Gastrocnemius medialis (tissue), 4 donors: ENCODE data around the gene ZBTB43. TPM values are rescaled to one million over a fixed set of nuclear protein-coding genes. Genes with fewer than 3 reads are reported as not detected.
"Not testable (repeated sequence)": the region's sequence is repeated elsewhere in the genome, so short reads cannot be mapped to it uniquely, and the experiment has no call there.

Source experiments
- ATAC-seq, 2 donors: fragments of 150-250 bp; one replicate each; pipeline ENCODE4 v1.9.1; 2016
- DNase-seq, 2 donors: peaks; one replicate each; pipeline ENCODE4 v3.0.0-alpha.2; 2019
- H3K27ac ChIP-seq, 4 donors: fragments of 200-600 bp; sonication (generic); 1 replicate in 1 of 4; 2 replicates in 3 of 4; pipeline ENCODE4 v1.5.1; 2016 to 2018; ENCODE audit warnings: mild to moderate bottlenecking in 2 of 4, moderate library complexity in 1 of 4
- H3K27me3 ChIP-seq, 3 donors: fragments of 200-600 bp; sonication (generic) in 2 of 3; 1 replicate in 1 of 3; 2 replicates in 2 of 3; pipeline versions ENCODE4 v1.5.1 to v1.6.0; 2016 to 2019; ENCODE audit warnings: mild to moderate bottlenecking in 1 of 3, moderate library complexity in 1 of 3
- H3K36me3 ChIP-seq, 2 donors: fragments of 200-600 bp; sonication (generic) in 1 of 2; one replicate each; pipeline ENCODE4 v1.5.1; 2017 to 2018
- H3K4me1 ChIP-seq, 2 donors: fragments of 200-600 bp; sonication (generic) in 1 of 2; one replicate each; pipeline ENCODE4 v1.5.1; 2016 to 2017; ENCODE audit warnings: mild to moderate bottlenecking in 2 of 2
- H3K4me3 ChIP-seq, 4 donors: fragments of 200-600 bp; sonication (generic) in 3 of 4; 1 replicate in 1 of 4; 2 replicates in 3 of 4; pipeline ENCODE4 v1.5.1; 2016 to 2019; ENCODE audit warnings: mild to moderate bottlenecking in 2 of 4
- H3K9me3 ChIP-seq, 3 donors: fragments of 200-600 bp; sonication (generic) in 2 of 3; 1 replicate in 1 of 3; 2 replicates in 2 of 3; pipeline ENCODE4 v1.5.1; 2016 to 2019
- CTCF ChIP-seq, 5 experiments: fragments of 450-650 bp in 3 of 5; fragments of 200-600 bp in 2 of 5; sonication (generic) in 2 of 5; IDR thresholded peaks in 4 of 5; conservative IDR thresholded peaks in 1 of 5; 1 replicate in 4 of 5; 2 replicates in 1 of 5; pipeline ENCODE4 v1.5.1; 2016 to 2019; ENCODE audit warnings: antibody characterized with exemption in 5 of 5, mild to moderate bottlenecking in 3 of 5, moderate library complexity in 3 of 5
- POLR2A ChIP-seq, 2 donors: fragments of 450-650 bp; IDR thresholded peaks; one replicate each; pipeline ENCODE4 v1.6.1; 2017; ENCODE audit warnings: antibody characterized with exemption in 2 of 2, mild to moderate bottlenecking in 2 of 2, moderate library complexity in 2 of 2
- in situ Hi-C, 4 donors: fragments of 200-750 bp; cut with MboI; loops; one replicate each; pipeline versions ENCODE4 v1.15.0 to v1.8.0; 2017; ENCODE audit warnings: low sequenced_read_pairs in 4 of 4
- intact Hi-C: fragments of 100-400 bp; cut with DNase I; formaldehyde crosslinking; loops from one replicate; pipeline ENCODE4 v1.15.1; 2023; ENCODE audit warnings: low total_unique reads
- total RNA-seq, 4 donors: library from RNA; depleted of rRNA; stranded (reverse); fragments of >200 nt; gene quantifications; one replicate each; pipeline versions ENCODE4 v1.1.0 to v1.2.3, GENCODE V29; 2016

Gene ZBTB43
- total RNA-seq, 4 donors from 2014 or later = 44.9 to 65.2 (median 60.0) TPM

- no peak overlapping the region for H3K27ac ChIP-seq
- H3K27me3 ChIP-seq = peaks cover 12 to 15% (median 14%) of the 10 kb centered on the region in 3 donors
- H3K36me3 ChIP-seq = no peaks in the 10 kb centered on the region
- in situ Hi-C loops (loop anchor here in 2 of 4 donors (5.0 to 10.0 kb wide), 2 partner anchors 61 to 69 kb away; no protein-coding TSS in a partner anchor), intact Hi-C loops (no loop called here)
- ATAC-seq (no peak), DNase-seq (no peak)
- H3K4me3 ChIP-seq = no peak overlapping the region
- TF ChIP-seq CTCF (IDR thresholded peaks at IDR 0.05 in 4 of 5, conservative IDR thresholded peaks at IDR 0.05 in 1 of 5) (no peak), POLR2A (IDR thresholded peaks at IDR 0.05) (no peak)
- no peaks in the 10 kb centered on the region for H3K9me3 ChIP-seq
- no peaks in the 10 kb centered on the region for H3K4me1 ChIP-seq
Observed at GRCh38 chr9:126775926-126776325, 28.9 kb upstream of the ZBTB43 start.

- in situ Hi-C loops = loop anchor here in 2 of 4 donors (5.0 to 10.0 kb wide), 2 partner anchors 63 to 70 kb away; no protein-coding TSS in a partner anchor
- TF ChIP-seq CTCF (IDR thresholded peaks at IDR 0.05 in 4 of 5, conservative IDR thresholded peaks at IDR 0.05 in 1 of 5) = no peak
- TF ChIP-seq POLR2A (IDR thresholded peaks at IDR 0.05) = no peak
- H3K36me3 ChIP-seq = no peaks in the 10 kb centered on the region
- intact Hi-C loops = no loop called here
- H3K27ac ChIP-seq = no peak overlapping the region
- peaks cover 10 to 17% (median 14%) of the 10 kb centered on the region in 3 donors for H3K27me3 ChIP-seq
- no peak for ATAC-seq
- no peak for DNase-seq
- H3K4me3 ChIP-seq = no peak overlapping the region
- no peaks in the 10 kb centered on the region for H3K4me1 ChIP-seq
- no peaks in the 10 kb centered on the region for H3K9me3 ChIP-seq
Observed at GRCh38 chr9:126777733-126778132, 27.1 kb upstream of the ZBTB43 start.

DNA sequence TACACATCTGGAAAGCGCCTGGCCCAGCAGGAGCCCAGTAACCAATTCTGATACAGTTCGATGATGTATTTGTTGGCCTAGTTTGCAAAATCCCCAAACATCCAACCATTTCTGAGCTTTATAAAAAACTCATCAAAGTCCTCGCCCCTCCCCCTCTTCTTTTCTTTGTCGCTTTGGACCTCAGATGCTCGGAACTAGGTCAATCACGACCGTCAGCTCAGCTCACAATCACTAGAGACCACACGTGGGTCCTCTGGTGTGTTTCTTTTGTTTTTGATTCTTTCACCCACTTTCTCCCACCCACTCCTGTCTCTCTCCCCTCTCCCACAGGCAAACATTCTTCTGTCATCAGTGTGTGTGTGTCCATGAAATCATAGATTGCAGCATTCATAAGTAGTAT is 26.7 kb upstream of the ZBTB43 start:
- H3K36me3 ChIP-seq = no peaks in the 10 kb centered on the region
- no peak overlapping the region for H3K4me3 ChIP-seq
- ATAC-seq (no peak), DNase-seq (no peak)
- intact Hi-C loops (no loop called here), in situ Hi-C loops (loop anchor here in 2 of 4 donors (5.0 to 10.0 kb wide), 2 partner anchors 63 to 71 kb away; no protein-coding TSS in a partner anchor)
- H3K4me1 ChIP-seq = peaks cover 0 to under 1% of the 10 kb centered on the region in 2 donors
- no peaks in the 10 kb centered on the region for H3K9me3 ChIP-seq
- TF ChIP-seq CTCF (IDR thresholded peaks at IDR 0.05 in 4 of 5, conservative IDR thresholded peaks at IDR 0.05 in 1 of 5) (no peak), POLR2A (IDR thresholded peaks at IDR 0.05) (no peak)
- peaks cover 10 to 17% (median 14%) of the 10 kb centered on the region in 3 donors for H3K27me3 ChIP-seq
- no peak overlapping the region for H3K27ac ChIP-seq

DNA sequence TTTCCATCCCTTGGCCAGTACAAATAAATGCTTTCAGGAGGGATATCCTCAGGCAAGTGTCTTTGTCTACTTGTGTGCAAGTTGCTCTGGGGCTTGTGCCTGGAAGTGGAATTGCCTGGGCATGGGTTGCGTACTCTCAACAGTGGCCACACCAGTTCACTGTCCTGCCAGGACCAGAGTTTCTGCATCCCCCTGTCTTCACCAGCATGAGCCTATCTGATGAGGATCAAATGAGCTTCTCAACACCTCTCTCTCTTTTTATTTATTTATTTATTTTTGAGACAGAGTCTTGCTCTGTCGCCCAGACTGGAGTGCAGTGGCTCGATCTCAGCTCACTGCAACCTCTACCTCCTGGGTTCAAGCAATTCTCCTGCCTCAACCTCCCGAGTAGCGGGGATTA is 26.1 kb upstream of the ZBTB43 start:
- ATAC-seq, H3K9me3 ChIP-seq, H3K36me3 ChIP-seq, intact Hi-C loops, H3K4me3 ChIP-seq, DNase-seq, H3K4me1 ChIP-seq, H3K27ac ChIP-seq: not testable (repeated sequence)
- in situ Hi-C loops = loop anchor here in 2 of 4 donors (5.0 to 10.0 kb wide), 2 partner anchors 64 to 71 kb away; no protein-coding TSS in a partner anchor
- H3K27me3 ChIP-seq = peaks cover 10 to 14% (median 13%) of the 10 kb centered on the region in 3 donors

- H3K9me3 ChIP-seq = no peaks in the 10 kb centered on the region
- no peak overlapping the region for H3K27ac ChIP-seq
- peak overlapping the region in 3 of 4 donors; percentile 23 to 42 (median 30) for H3K4me3 ChIP-seq
- DNase-seq = peak; percentile 51 to 74
- peaks cover 10 to 12% (median 10%) of the 10 kb centered on the region in 3 donors for H3K27me3 ChIP-seq
- ATAC-seq = peak; percentile 61 to 83
- TF ChIP-seq CTCF (IDR thresholded peaks at IDR 0.05 in 4 of 5, conservative IDR thresholded peaks at IDR 0.05 in 1 of 5) (peak; percentile 80 to 97 (median 95)), POLR2A (IDR thresholded peaks at IDR 0.05) (no peak)
- H3K36me3 ChIP-seq = no peaks in the 10 kb centered on the region
- H3K4me1 ChIP-seq = peaks cover 13 to 16% of the 10 kb centered on the region in 2 donors
- intact Hi-C loops = loop anchor here (1.0 to 5.0 kb wide), 3 partner anchors 76 to 279 kb away; no protein-coding TSS in a partner anchor
- in situ Hi-C loops = loop anchor here in 1 of 4 donors (5.0 to 10.0 kb wide), 2 partner anchors 74 to 167 kb away; partner anchors contain the start of gene LMX1B
Observed at GRCh38 chr9:126781186-126782052, 23.4 kb upstream of the ZBTB43 start.
